Astrocyte of the cerebellum (primary cell): ENCODE measurements around the gene KRT86.

Experiments
- DNase-seq: peaks from one replicate; pipeline ENCODE4 v3.0.0-alpha.2; 2011; ENCODE audit warnings: low read depth
- H3K4me3 ChIP-seq: 2 replicates; pipeline ENCODE4 v1.5.1; 2011; ENCODE audit warnings: mild to moderate bottlenecking, low read depth, low read length, moderate library complexity
- in situ Hi-C: cut with HindIII; loops from 2 replicates; pipeline ENCODE4 v1.10.0; 2017; ENCODE audit warnings: low sequenced_read_pairs
- TF ChIP-seq, protein P1 (sequence below): IDR thresholded peaks from 2 replicates; pipeline ENCODE4 v1.5.1; 2012; ENCODE audit warnings: low read length, low read depth, moderate library complexity, mild to moderate bottlenecking; ENCODE audit errors: missing control alignments

KRT86 gene

DNA sequence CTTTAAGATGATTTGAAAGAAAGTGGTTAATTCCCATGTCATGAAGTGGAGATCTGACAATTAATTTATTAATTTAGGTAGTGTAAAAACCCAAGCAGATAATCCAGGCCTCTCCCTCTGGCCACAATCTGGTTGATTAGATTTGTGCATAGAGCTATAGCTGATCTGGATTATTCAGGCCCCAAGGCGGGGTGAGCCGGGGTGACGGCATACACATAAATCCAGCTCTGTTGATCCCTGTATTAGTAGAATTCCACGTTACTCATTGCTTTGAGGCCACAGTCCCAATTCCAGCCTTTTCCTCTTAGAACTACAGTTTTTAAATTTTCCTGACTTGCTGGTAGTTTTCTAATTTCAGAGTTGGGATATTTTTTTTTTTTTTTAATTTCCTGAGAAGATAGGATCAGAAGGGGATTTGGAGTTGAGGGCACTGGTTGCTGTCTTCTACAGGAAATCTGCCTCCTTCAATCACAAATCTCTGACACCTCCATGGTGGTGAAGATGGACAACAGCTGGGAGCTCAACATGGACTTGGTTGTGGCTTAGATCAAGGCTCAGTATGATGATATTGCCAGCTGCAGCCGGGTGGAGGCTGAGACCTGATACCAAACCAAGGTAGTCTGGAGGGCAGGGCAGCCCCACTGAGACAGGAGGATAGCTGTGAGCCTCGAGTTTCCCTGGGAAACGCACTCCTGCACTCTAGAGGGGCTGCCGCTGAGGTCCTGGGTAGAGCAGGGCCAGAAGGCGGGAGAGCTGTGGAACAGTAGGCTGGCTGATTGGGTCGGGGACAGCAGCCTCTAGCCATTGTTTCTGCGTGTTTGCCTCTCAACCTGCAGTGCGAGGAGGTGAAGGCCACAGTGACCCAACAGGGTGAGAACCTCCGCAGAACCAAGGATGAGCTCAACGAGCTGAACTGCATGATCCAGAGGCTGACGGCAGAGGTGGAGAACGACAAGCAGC, 73.4 kb downstream of the KRT86 start:
- no peak overlapping the region for H3K4me3 ChIP-seq
- in situ Hi-C loops = no loop called here
- DNase-seq = no peak
- TF ChIP-seq, protein P1, sequence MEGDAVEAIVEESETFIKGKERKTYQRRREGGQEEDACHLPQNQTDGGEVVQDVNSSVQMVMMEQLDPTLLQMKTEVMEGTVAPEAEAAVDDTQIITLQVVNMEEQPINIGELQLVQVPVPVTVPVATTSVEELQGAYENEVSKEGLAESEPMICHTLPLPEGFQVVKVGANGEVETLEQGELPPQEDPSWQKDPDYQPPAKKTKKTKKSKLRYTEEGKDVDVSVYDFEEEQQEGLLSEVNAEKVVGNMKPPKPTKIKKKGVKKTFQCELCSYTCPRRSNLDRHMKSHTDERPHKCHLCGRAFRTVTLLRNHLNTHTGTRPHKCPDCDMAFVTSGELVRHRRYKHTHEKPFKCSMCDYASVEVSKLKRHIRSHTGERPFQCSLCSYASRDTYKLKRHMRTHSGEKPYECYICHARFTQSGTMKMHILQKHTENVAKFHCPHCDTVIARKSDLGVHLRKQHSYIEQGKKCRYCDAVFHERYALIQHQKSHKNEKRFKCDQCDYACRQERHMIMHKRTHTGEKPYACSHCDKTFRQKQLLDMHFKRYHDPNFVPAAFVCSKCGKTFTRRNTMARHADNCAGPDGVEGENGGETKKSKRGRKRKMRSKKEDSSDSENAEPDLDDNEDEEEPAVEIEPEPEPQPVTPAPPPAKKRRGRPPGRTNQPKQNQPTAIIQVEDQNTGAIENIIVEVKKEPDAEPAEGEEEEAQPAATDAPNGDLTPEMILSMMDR = no peak

DNA sequence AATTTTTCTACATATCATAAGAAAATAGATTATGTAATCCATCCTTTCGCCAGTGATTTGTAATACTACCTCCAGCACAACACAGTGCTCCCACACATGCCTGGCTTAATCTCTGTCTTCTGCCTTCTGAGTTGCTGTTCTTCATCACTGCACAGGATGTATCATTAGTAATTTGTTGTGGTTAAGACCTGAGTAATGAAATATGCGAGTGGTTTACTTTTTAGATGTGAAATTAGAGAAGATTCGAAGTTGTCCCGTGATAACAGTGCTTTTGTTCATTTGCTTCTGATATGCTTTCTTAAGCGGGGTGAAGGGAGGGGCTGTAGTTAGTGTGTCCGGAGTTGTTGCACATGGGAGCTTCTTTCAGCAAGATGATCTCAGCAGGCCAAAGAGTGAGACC, 74.8 kb downstream of the KRT86 start:
- TF ChIP-seq, protein P1 = no peak
- no peak overlapping the region for H3K4me3 ChIP-seq
- in situ Hi-C loops = no loop called here
- DNase-seq = no peak

GRCh38 chr12:52350021-52350620, 75.7 kb downstream of the KRT86 start:
- TF ChIP-seq, protein P1 = no peak
- in situ Hi-C loops = loop anchor here (25.0 kb wide), 1 partner anchor 637 kb away; no protein-coding TSS in a partner anchor
- no peak for DNase-seq
- H3K4me3 ChIP-seq = no peak overlapping the region

GRCh38 chr12:52350786-52351185, 76.3 kb downstream of the KRT86 start:
- no peak for DNase-seq
- TF ChIP-seq, protein P1 = no peak
- in situ Hi-C loops = loop anchor here (25.0 kb wide), 1 partner anchor 637 kb away; no protein-coding TSS in a partner anchor
- no peak overlapping the region for H3K4me3 ChIP-seq

- TF ChIP-seq, protein P1 = no peak
- DNase-seq = no peak
- no peak overlapping the region for H3K4me3 ChIP-seq
- in situ Hi-C loops = loop anchor here (25.0 kb wide), 1 partner anchor 636 kb away; no protein-coding TSS in a partner anchor
These were observed 77.0 kb downstream of the KRT86 start for GRCh38 chr12:52351196-52352059.

DNA sequence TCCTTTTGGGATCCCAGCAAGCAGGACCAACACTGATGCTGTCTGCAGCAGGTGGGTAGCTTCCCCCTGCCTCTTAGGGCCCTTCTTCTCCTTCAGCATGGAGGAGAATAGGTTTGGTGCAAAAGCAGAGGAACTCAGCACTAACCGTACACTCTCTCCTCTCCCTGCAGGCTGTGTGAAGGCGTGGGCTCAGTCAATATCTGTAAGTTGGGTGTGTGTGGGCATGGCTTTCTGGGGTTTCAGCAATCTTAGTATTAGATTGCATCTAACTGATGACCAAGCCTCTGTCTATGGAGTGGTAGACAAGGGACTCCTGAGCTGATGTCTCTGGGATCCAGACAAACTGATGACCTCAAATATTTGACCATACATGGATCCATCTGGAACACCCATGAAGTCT, 78.5 kb downstream of the KRT86 start:
- no peak for DNase-seq
- in situ Hi-C loops = loop anchor here (25.0 kb wide), 1 partner anchor 634 kb away; no protein-coding TSS in a partner anchor
- TF ChIP-seq, protein P1 = no peak
- H3K4me3 ChIP-seq = no peak overlapping the region
